ENCODE measurements around the gene CDH11. TPM values are rescaled to one million over a fixed set of nuclear protein-coding genes. Genes with fewer than 3 reads are reported as not detected.

The CDH11 gene
- total RNA-seq, 1 experiment from 2014 or later = 73.1 TPM

GRCh38 chr16:65069065-65069464 lies 52.8 kb downstream of the CDH11 start:
- Histone ChIP-seq H3K27ac (0 out of 2 replicates have a peak overlapping the region, but pooled peaks have one; percentile 29), H3K4me3 (no peak overlapping the region), H3K27me3 (no peaks in the 10 kb centered on the region), H3K36me3 (peaks cover 7% of the 10 kb centered on the region), H3K9me3 (replicated peaks) (no peaks in the 10 kb centered on the region), H3K4me1 (peaks cover 32% of the 10 kb centered on the region)
- DNase-seq = no peak

DNA sequence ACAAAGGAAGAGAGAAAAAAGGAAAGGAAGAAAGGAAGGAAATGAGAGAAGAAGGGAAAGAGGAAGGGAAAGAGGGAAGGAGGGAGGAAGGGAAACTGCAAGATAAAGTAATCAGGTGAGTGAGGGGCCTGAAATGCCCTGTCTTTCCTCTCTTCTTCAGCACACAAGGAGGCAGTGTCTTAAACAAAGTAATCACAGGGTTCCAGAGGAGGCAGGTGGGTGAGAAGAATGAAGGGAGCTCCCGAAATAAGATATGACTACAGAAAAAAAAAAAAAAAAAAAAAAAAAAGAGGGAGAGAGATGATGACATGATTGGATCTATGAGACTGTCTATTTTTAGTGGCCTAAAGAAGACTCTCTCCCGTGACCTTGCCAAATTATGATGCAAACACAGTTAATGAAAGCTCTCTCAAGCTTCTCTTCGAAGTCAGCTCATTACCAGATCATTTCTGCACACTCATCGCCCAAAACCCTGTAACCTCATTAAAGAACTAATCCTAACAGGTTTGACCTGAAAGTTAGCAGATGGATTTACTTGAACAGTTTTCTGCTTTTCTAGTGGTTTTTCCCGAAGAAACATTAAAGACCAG lies 53.6 kb downstream of the CDH11 start:
- Histone ChIP-seq H3K9me3 (replicated peaks) (no peaks in the 10 kb centered on the region), H3K4me1 (peaks cover 32% of the 10 kb centered on the region), H3K4me3 (no peak overlapping the region), H3K27me3 (no peaks in the 10 kb centered on the region), H3K36me3 (peaks cover 10% of the 10 kb centered on the region), H3K27ac (peak overlapping the region; percentile 29; the same call in 1 of the 2 replicates)
- peak in 1 of 2 experiments; percentile 59 for DNase-seq

- Histone ChIP-seq H3K4me3 (no peak overlapping the region), H3K36me3 (peaks cover 10% of the 10 kb centered on the region), H3K27ac (no peak overlapping the region), H3K4me1 (peaks cover 22% of the 10 kb centered on the region), H3K9me3 (replicated peaks) (no peaks in the 10 kb centered on the region), H3K27me3 (no peaks in the 10 kb centered on the region)
- DNase-seq = no peak
These were observed 55.2 kb downstream of the CDH11 start for GRCh38 chr16:65066651-65067050.

GRCh38 chr16:65065031-65065430 lies 56.8 kb downstream of the CDH11 start:
- Histone ChIP-seq H3K27me3 (no peaks in the 10 kb centered on the region), H3K9me3 (replicated peaks) (no peaks in the 10 kb centered on the region), H3K4me1 (peaks cover 15% of the 10 kb centered on the region), H3K27ac (no peak overlapping the region), H3K4me3 (no peak overlapping the region), H3K36me3 (peaks cover 10% of the 10 kb centered on the region)
- no peak for DNase-seq

GRCh38 chr16:65064131-65064530 lies 57.7 kb downstream of the CDH11 start:
- H3K36me3 ChIP-seq = peaks cover 10% of the 10 kb centered on the region
- no peaks in the 10 kb centered on the region for H3K9me3 ChIP-seq (replicated peaks)
- no peak overlapping the region for H3K27ac ChIP-seq
- no peaks in the 10 kb centered on the region for H3K27me3 ChIP-seq
- H3K4me1 ChIP-seq = peaks cover 7% of the 10 kb centered on the region
- DNase-seq = no peak
- no peak overlapping the region for H3K4me3 ChIP-seq

DNA sequence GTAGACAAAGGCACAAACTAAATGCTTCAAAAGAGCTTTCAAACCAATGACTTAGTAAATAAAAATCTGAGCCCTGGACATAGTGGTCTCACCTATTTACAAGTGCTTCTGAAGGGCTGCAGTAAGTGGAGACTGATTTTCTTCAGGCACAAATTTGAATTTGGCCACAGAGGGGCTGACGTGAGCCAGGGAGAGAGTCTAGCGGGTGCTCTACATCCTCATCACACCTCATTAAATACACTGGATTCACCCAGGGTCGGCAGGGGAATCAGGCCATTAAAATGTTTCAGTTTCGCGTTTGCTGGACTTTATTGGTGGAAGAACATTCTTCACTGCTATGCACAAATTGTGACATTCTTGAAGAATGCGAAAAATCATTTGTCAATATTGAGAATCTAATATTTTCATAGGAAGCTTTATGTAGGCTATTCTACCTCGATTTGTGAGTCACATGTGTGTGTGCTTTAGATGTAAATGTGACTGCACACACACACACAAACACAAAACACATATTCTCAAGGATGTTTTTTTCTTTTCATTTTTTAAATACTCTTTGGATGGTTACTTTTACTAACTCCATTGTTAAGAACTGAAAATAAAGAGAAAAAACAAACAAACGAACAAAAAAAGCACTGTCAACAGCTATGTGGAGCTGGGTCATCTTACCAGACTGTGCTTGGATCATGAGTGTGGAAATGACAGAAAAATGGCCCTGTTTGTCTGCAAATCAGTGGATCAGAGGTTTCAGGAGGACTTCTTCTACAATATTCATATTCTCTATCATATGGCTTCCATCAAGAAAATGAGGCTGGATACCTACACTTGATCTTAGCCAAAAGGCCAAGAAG lies 58.9 kb downstream of the CDH11 start:
- Histone ChIP-seq H3K4me1 (no peaks in the 10 kb centered on the region), H3K27me3 (no peaks in the 10 kb centered on the region), H3K9me3 (replicated peaks) (no peaks in the 10 kb centered on the region), H3K4me3 (no peak overlapping the region), H3K36me3 (peaks cover 10% of the 10 kb centered on the region), H3K27ac (no peak overlapping the region)
- no peak for DNase-seq

DNA sequence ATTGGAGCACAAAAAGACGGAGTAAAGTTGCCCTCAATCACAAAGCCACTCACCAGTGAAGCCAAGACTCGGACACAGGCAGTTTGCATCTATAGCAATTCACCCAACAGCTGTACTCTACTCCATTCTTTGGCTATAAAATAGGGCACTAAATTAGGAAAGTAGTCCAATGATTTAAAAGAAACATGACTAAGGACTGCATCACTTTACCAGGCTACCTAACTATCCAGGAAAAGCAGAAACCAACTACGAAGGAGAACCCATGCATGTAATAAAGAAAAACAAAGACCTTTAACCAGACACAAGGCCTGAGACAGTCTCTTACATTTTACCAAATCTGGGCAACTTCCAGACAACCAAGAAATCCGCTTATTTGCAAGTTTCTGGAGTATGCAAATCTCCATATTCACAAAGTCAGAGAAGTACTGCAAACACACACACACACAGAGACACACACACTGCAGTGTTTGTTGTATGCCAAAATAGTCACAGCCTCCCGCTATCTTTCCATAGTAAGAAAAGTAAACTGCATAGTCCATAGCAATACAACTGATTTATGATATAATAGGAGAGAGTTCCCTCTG lies 59.8 kb downstream of the CDH11 start:
- H3K36me3 ChIP-seq = peaks cover 10% of the 10 kb centered on the region
- no peak overlapping the region for H3K27ac ChIP-seq
- no peaks in the 10 kb centered on the region for H3K9me3 ChIP-seq (replicated peaks)
- DNase-seq = no peak
- H3K4me3 ChIP-seq = no peak overlapping the region
- no peaks in the 10 kb centered on the region for H3K4me1 ChIP-seq
- no peaks in the 10 kb centered on the region for H3K27me3 ChIP-seq

DNA sequence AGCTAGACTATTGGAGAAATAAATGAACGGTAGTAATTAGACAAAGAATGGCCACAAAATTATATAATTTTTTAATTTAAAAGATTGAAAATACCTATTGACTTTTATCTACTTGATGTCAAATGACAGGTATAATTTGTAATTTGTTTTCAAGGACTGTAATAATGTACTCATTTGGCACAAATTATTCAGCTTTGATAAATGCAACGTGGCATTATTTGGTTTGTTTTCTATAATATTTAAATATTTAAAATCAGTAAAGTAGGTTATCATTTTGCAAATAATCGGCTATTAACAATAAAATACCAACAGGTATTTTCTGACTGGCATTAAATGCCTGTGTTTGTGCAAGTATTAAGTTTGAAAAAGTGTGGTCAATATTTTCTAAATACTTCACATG lies 60.6 kb downstream of the CDH11 start:
- H3K4me1 ChIP-seq = no peaks in the 10 kb centered on the region
- H3K27me3 ChIP-seq = no peaks in the 10 kb centered on the region
- H3K9me3 ChIP-seq (replicated peaks) = no peaks in the 10 kb centered on the region
- DNase-seq = no peak
- H3K36me3 ChIP-seq = peaks cover 11% of the 10 kb centered on the region
- no peak overlapping the region for H3K27ac ChIP-seq
- no peak overlapping the region for H3K4me3 ChIP-seq

DNA sequence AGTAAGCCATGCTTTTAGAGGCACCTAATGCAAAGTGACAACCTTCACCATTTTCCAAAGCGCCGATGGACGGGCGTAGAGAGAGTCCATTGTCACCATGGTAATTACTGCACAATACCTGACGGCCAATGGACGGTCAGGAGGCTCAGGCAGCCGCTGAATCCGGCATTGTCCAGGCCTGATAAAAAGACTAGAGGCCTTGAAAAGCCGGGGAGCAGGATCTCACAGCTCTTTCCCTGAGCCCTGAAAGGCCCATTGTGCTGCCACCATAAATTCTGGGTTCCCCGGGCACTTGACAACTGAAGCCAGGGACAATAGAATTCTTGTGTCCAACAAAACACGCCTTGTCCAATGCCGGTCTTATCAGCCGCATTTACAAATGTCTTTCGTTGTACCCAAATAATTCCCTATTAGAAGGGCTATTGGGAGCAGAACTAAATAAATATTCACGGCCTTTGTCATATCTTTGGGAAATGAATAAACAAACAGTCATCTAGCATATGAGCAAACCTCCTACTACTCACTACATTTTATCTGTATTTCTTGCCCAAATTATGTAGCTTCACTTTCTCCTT lies 62.4 kb downstream of the CDH11 start:
- Histone ChIP-seq H3K4me3 (no peak overlapping the region), H3K27me3 (no peaks in the 10 kb centered on the region), H3K9me3 (replicated peaks) (no peaks in the 10 kb centered on the region), H3K27ac (no peak overlapping the region), H3K36me3 (peaks cover 14% of the 10 kb centered on the region), H3K4me1 (no peaks in the 10 kb centered on the region)
- no peak for DNase-seq

DNA sequence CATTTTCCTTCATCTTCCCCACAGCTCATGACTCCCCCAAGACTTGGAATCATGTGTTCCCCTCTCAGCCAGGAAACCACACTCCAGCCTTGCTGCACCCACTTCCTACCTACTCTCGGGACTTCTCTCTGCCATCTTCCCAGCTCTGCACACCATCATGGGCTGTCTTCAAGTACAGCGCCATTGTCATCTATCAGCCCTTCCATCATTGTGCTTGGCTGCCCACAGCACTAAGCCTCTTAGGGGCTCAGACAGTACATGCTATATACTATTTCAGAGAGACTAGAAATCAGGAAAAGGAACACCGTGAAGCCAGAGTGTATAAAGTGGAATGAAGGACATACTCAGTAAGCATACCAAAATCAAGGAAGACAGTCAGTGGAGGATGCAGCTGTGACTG lies 64.7 kb downstream of the CDH11 start:
- Histone ChIP-seq H3K27me3 (no peaks in the 10 kb centered on the region), H3K4me1 (no peaks in the 10 kb centered on the region), H3K36me3 (peaks cover 20% of the 10 kb centered on the region), H3K4me3 (no peak overlapping the region), H3K9me3 (replicated peaks) (no peaks in the 10 kb centered on the region), H3K27ac (no peak overlapping the region)
- DNase-seq = no peak

DNA sequence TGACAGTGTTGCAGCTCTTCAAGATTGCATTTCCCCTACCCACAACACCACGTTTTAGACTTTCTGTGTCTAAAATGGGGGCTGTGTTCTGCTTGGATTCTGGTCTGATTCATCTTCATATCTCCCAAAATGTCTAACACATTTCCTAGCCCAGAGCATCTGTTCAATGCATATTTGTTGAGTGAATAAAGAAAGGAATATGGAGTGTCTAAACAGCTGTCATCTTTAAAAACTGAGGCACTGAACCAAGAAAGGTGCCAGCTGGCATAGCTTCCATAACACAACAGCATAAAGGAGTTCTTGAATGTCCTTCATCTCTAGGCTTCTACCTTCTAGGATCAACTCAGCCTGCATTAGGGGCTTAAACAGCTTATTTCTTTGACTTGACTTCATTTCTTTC lies 67.4 kb downstream of the CDH11 start:
- H3K36me3 ChIP-seq = peaks cover 31% of the 10 kb centered on the region
- H3K9me3 ChIP-seq (replicated peaks) = no peaks in the 10 kb centered on the region
- no peaks in the 10 kb centered on the region for H3K27me3 ChIP-seq
- no peaks in the 10 kb centered on the region for H3K4me1 ChIP-seq
- H3K27ac ChIP-seq = no peak overlapping the region
- DNase-seq = no peak
- no peak overlapping the region for H3K4me3 ChIP-seq

DNA sequence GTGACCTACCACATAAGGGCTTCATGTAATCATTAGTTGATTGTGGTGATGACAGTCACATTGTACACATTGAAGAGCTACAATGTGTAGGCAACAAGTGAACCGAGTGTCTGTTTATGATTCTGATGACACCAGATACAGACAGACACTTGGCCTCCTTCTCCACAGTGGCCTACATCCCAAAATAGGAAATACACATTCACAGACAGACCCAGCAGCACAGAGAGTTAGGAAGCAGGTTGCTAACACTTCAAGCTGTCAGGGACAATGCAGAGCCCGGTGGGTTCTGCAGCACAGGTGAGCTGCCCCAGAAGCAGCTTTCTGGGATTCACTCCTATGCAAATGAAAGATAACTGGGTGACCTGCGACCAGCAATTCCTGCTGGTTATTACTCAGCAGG lies 72.2 kb downstream of the CDH11 start:
- H3K27ac ChIP-seq = no peak overlapping the region
- no peak overlapping the region for H3K4me3 ChIP-seq
- DNase-seq = no peak
- H3K36me3 ChIP-seq = peaks cover 30% of the 10 kb centered on the region
- H3K9me3 ChIP-seq (replicated peaks) = no peaks in the 10 kb centered on the region
- H3K27me3 ChIP-seq = no peaks in the 10 kb centered on the region
- no peaks in the 10 kb centered on the region for H3K4me1 ChIP-seq

GRCh38 chr16:65045961-65046360 lies 75.9 kb downstream of the CDH11 start:
- H3K4me1 ChIP-seq = no peaks in the 10 kb centered on the region
- no peaks in the 10 kb centered on the region for H3K9me3 ChIP-seq (replicated peaks)
- no peaks in the 10 kb centered on the region for H3K27me3 ChIP-seq
- H3K36me3 ChIP-seq = peaks cover 27% of the 10 kb centered on the region
- H3K27ac ChIP-seq = no peak overlapping the region
- H3K4me3 ChIP-seq = no peak overlapping the region
- DNase-seq = no peak

- no peak for DNase-seq
- Histone ChIP-seq H3K36me3 (peaks cover 29% of the 10 kb centered on the region), H3K9me3 (replicated peaks) (no peaks in the 10 kb centered on the region), H3K4me3 (no peak overlapping the region), H3K4me1 (no peaks in the 10 kb centered on the region), H3K27ac (no peak overlapping the region), H3K27me3 (no peaks in the 10 kb centered on the region)
These were observed 77.0 kb downstream of the CDH11 start for GRCh38 chr16:65044873-65045272.

DNA sequence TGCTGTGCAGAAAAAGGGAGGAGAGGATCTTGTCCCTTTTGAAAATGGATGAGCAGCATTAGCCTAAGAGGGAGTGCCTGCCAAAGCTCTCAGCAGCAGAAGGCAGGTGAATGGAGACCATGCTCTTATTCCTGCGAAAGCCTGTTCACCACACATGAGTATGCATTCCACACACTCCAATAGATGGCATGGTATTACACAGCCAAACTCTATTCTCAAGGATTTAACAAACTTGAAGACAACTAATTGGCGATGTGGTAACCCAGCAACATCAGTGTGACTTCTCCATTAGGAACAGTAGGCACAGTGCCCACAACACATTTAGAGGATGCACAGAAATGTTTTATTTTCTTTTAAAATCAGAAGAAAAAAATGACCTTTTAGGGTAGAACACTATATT lies 77.8 kb downstream of the CDH11 start:
- H3K4me3 ChIP-seq = no peak overlapping the region
- peaks cover 4% of the 10 kb centered on the region for H3K9me3 ChIP-seq (replicated peaks)
- no peaks in the 10 kb centered on the region for H3K4me1 ChIP-seq
- H3K36me3 ChIP-seq = peaks cover 30% of the 10 kb centered on the region
- no peak overlapping the region for H3K27ac ChIP-seq
- no peak for DNase-seq
- H3K27me3 ChIP-seq = no peaks in the 10 kb centered on the region

Measured in SJCRH30 (cell line).